ENCODE data around the gene FGFR3. TPM values are rescaled to one million over a fixed set of nuclear protein-coding genes. Genes with fewer than 3 reads are reported as not detected.
A peak's percentile ranks its signal among the peaks of the same experiment; 100 is the strongest.

FGFR3 gene
- total and polyA plus RNA-seq, 10 of the 15 experiments (the other 5 are each of a cell fraction or from before 2014, with no cell fraction given) = 0.05 to 0.33 (median 0.18) TPM; not detected in 6

GRCh38 chr4:1767770-1768366, 25.2 kb upstream of the FGFR3 start:
- Histone ChIP-seq H3K9me3 (replicated peaks; ENCODE audit: control insufficient read depth, insufficient read depth, low read length) (no peaks in the 10 kb centered on the region), H4K20me1 (ENCODE audit: control insufficient read depth, insufficient read depth) (no peaks in the 10 kb centered on the region), H3K9ac (ENCODE audit: control insufficient read depth, insufficient read depth, low read length) (no peak overlapping the region), H3K4me3 (no peak overlapping the region), H3K79me2 (ENCODE audit: control insufficient read depth, insufficient read depth, low read length) (no peaks in the 10 kb centered on the region), H3K4me2 (ENCODE audit: control insufficient read depth, insufficient read depth) (0 out of 2 replicates have a peak overlapping the region, but pooled peaks have one; percentile 33), H3K27ac (ENCODE audit: control insufficient read depth, insufficient read depth) (no peak overlapping the region), H3K36me3 (ENCODE audit: control insufficient read depth in 2 of 2, insufficient read depth in 2 of 2, low read length in 1 of 2) (no peaks in the 10 kb centered on the region), H3K4me1 (ENCODE audit: control insufficient read depth, insufficient read depth, low read length) (peaks cover 9% of the 10 kb centered on the region), H3K27me3 (replicated peaks in 1 of 2; ENCODE audit: control insufficient read depth in 2 of 2, insufficient read depth in 2 of 2, low read length in 1 of 2) (peaks cover 3% of the 10 kb centered on the region in 2 experiments; a peak in 1 of 4 replicates), H2AFZ (ENCODE audit: control insufficient read depth, low read depth, low read length) (no peak overlapping the region)
- ChIA-PET CTCF (interaction anchor here (0.8 kb wide), 1 partner anchor 10 kb away, joined by 3 read pairs; no protein-coding TSS in a partner anchor), RAD21 (ENCODE audit: unreplicated experiment) (no interaction called here), POLR2A (no interaction called here), SMC1A (ENCODE audit: uncharacterized antibody, unreplicated experiment) (no interaction called here)
- 47% methylated on average over 9 of the region's 32 CpGs for WGBS (ENCODE audit: insufficient coverage, insufficient replicate concordance, low lambda C conversion rate, missing lambda C conversion rate)
- FAIRE-seq (no peak), DNase-seq (ENCODE audit: low read depth, low spot score) (no peak), ATAC-seq (no peak)
- TF ChIP-seq CTCF (IDR thresholded peaks at IDR 0.05 in 2 of 3, conservative IDR thresholded peaks at IDR 0.05 in 1 of 3; ENCODE audit: control insufficient read depth in 2 of 3, extremely low read depth in 1 of 3, insufficient read depth in 1 of 3, low read depth in 3 of 3, low read length in 3 of 3) = peak in 2 of 3 experiments; percentile 7 to 35; a peak in 2 of 6 replicates
- TF ChIP-seq MEF2A (IDR thresholded peaks at IDR 0.05; ENCODE audit: insufficient read depth, low read depth, low read length) = no peak
- no peak for TF ChIP-seq SMARCA5 (IDR thresholded peaks at IDR 0.05)
- in situ Hi-C loops (cut with MboI) = no loop called here
- BruUV-seq (replicated peaks) = no TSS peak
- intact Hi-C loops (cut with micrococcal nuclease; ENCODE audit: unreplicated experiment) = no loop called here
